ENCODE results near the gene COLEC11.

COLEC11 gene

DNA sequence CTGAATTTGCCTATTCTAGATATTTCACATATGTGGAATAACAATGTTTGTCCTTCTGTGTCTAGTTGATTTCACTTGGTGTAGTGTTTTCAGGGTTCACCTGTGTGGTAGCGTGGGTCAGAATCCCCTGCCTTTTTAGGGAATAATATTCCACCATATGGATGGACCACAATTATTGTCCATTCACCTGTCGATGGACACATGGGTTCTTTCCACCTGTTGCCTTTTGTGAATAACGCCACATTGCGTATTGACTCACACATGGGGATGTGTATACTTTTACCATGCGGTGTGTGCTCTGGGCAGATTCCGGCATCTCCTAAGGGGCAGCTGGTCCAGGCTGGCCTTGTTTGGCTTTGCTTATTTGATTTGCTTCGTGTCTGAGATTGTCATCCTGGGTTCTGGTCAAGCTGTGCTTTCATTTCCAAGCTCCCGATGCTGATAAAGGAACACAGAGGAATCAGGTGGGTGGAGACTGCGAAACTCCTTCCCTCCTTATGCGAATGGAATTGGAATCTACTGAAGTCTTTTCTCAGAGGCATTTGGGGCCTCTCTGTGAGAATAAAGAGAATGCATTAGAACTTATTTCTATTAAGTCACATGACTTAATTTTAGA lies 44.2 kb downstream of the COLEC11 start:
- DNase-seq (ENCODE audit: low read depth) = no peak

DNA sequence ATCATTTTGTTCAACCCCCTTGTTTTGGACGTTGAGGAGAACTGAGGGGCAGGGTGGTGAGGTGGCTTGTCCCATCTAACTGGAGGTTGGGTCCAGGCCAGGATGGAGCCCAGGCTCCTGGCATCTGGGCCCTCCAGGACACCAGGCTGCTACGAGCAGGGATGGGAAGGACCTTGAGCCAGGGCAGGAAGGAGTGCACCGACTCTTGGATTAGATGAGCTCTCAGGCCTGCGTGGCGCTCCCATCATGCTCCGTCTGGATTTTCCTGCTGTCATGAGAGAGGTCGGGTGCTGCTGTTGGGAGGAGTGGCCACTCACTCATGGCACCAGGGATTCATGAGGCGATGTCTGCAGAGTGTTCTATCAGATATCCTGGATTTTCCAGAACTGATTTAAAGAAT lies 44.7 kb downstream of the COLEC11 start:
- no peak for DNase-seq (ENCODE audit: low read depth)

DNA sequence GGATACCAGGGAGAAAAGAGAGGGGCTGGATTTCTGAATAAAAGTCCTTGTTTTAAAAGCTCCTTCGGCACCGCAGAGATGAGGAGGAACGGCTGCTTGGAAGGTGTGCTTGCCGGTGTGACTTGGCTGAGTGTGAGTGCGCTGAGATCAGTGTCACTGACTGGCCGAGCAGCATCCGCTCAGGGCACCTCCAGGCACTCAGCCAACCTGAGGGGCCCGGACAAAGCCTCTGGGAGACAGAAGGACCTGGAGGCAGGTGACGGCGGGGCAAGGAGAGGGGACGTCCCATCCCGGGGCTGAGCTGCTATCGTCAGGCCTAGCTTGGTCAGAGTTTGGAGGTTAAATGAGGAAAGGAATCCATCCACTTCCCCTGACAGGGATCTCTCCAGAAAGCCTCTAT lies 46.3 kb downstream of the COLEC11 start:
- no peak for DNase-seq (ENCODE audit: low read depth)

DNA sequence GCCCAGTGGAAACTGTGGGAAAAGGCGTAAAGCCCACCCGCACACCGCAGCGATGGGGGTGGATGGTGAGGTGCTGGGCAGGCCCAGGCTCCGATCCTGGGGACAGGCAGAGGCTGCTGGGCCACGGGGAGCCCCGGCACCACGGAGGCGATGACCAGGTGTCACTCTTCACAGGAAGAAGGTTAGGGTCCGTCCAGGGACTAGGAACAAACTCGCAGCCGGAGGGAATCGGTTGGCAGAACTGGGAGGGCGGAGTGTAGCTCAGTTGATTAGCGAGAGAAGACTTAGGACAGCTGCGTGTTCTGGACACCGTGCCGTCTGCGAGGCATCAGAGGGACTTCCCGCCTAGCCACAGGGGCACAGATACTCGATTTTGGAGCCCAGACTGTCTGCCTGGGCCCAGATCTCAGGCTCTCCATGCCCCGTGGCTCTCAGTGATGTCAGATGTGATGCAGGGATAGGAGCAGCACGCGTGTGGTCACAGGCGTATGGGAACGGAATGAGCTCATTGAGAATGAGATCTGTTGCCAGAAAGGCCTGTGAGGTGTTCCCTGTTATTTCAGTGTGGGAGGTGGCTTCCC lies 47.0 kb downstream of the COLEC11 start:
- no peak for DNase-seq (ENCODE audit: low read depth)

DNA sequence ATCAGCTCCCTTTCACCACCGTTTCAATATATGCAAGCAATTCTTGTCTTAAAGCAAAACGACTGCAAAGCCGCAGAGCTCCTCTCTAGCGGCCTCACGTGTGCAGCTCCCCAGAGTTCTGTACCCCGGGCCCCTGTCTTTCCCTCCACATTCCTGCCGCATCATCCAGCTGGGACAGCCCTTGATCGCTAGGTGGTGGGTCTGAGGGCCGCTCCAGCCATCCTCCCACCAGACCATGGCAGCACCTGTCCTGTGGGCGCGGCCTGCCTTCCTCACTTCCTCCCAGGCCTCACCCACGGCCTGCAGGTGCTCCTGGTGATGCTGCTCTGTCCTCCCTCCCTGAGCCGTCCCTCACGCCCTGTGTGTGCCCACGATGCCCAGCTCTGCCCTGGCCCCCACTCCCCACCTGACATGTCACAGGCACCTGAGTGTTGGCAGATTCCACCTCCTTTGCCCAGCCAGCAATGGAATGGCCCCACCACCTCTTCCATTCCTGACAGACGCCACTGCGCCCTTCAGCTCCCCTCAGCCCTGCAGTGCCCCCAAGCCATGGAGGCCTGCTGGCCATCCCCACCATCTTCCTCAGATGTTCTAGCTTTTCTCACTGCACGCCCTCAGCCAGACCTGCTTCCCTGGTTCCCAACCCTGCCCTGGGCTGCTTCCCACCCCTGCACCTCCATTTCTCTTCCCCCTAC lies 47.8 kb downstream of the COLEC11 start:
- DNase-seq (ENCODE audit: low read depth) = no peak

DNA sequence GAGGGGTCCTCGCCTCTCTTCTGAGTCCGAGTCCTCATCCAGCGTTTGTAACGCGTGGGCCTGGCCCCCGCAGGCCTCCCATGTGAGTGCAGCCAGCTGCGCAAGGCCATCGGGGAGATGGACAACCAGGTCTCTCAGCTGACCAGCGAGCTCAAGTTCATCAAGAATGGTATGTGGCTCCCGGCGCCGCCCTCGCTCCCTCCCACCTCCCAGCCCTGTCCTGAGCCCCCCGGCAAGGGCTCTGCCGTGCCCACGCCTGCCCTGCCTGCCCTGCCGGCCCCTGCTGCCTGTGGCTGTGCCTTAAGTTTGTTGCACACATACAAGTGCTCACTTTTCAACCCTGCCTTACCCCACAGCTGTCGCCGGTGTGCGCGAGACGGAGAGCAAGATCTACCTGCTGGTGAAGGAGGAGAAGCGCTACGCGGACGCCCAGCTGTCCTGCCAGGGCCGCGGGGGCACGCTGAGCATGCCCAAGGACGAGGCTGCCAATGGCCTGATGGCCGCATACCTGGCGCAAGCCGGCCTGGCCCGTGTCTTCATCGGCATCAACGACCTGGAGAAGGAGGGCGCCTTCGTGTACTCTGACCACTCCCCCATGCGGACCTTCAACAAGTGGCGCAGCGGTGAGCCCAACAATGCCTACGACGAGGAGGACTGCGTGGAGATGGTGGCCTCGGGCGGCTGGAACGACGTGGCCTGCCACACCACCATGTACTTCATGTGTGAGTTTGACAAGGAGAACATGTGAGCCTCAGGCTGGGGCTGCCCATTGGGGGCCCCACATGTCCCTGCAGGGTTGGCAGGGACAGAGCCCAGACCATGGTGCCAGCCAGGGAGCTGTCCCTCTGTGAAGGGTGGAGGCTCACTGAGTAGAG lies 48.7 kb downstream of the COLEC11 start:
- DNase-seq (ENCODE audit: low read depth) = no peak

DNA sequence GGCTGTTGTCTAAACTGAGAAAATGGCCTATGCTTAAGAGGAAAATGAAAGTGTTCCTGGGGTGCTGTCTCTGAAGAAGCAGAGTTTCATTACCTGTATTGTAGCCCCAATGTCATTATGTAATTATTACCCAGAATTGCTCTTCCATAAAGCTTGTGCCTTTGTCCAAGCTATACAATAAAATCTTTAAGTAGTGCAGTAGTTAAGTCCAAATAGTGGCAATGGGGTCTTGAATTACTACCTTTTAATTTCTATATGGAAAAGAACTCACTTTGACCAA lies 49.3 kb downstream of the COLEC11 start:
- no peak for DNase-seq (ENCODE audit: low read depth)

DNA sequence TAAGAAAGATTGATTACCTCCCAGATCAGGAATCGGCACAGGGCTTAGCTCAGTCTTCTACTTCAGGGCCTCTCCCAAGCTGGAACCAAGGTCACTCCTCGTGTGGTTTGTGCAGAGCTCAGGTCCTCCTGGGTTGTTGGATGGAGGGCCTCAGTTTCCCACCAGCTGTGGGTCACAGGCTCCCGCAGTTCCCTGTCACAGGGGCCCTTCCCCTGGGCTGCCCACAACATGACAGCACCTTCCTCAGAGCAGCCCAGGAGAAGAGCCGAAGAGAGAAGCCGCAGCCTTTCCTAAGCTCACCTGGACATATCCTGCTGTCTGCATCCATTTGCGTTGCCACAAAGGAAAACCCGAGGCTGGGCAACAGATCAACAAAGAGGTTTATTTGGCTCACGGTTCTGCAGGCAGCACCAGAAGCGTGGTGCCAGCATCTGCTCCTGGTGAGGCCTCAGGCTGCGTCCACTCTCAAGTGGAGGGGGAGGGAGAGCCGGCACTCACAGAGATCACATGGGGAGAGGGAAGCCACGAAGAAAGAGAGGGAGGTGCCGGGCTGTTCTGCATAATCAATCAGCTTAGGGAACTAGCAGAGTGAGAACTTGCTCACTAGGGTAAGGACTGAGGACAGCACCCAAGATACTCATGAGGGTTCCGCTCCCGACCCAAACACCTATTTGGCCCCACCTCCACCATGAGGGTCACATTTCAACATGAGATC lies 50.1 kb downstream of the COLEC11 start:
- DNase-seq (ENCODE audit: low read depth) = no peak

DNA sequence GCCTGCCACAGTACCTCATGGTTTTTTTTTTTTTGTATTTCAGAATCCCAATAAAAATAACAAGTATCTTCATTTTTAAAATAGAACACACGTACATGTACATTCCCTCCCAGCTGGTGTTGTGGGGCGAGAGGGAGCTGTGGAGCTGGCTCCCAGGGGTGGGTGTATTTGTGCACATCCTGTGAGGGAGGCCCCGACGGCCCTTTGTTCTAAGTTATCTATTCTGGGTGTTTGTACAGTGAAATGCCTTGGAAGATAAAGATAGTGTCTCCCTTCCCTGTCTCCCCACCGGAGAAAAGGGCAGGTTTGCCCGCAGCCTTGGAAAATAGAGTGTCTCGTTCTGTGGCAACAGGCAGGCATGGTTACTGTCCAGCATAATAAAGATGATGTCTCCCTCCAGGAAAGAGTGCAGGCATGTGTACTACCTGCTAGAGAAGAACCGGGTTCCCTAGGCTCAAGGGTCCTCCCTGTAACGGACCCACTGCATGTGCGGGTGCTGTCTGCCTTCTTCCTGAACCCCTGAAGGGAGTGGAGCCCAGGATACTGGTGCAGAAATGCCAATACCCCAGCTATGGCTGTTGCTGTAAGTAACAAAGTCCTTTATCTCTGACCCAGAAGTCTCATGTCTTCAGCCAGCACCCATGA lies 51.0 kb downstream of the COLEC11 start:
- DNase-seq (ENCODE audit: low read depth) = no peak

DNA sequence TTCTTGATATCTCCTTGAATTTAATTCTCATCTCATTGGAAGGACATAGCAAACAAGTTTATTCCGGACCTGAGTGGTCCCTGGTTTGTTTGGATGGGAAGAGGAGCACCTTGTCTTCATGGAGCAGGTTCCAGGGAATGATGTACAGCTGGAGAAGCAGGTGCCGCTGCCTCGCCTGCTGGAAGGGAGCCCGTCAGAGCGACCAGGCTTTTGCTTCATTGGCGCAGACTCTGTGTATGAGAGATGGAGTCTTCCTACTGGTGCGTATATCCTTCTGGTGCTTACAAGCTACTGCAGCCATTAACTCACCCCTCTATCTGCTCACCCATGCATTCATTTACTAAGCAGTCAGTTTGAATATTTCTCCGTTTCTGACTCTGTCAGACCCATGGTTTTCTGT lies 51.5 kb downstream of the COLEC11 start:
- DNase-seq (ENCODE audit: low read depth) = no peak

DNA sequence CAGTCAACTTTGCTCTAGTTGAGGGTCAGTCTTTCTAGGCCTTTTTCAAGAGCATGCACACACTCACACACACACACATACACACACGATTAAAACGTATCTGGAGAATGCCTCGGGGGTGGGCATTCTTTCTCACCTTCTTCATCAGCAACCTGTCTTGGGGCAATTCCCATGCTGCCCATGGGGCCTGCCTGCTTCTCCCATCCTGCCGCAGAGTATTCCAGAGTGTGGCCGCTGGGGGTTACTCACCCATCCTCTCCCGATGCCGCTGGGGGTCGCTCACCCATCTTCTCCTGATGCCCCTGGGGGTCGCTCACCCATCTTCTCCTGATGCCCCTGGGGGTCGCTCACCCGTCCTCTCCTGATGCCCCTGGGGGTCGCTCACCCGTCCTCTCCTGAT lies 52.3 kb downstream of the COLEC11 start:
- DNase-seq (ENCODE audit: low read depth) = no peak

DNA sequence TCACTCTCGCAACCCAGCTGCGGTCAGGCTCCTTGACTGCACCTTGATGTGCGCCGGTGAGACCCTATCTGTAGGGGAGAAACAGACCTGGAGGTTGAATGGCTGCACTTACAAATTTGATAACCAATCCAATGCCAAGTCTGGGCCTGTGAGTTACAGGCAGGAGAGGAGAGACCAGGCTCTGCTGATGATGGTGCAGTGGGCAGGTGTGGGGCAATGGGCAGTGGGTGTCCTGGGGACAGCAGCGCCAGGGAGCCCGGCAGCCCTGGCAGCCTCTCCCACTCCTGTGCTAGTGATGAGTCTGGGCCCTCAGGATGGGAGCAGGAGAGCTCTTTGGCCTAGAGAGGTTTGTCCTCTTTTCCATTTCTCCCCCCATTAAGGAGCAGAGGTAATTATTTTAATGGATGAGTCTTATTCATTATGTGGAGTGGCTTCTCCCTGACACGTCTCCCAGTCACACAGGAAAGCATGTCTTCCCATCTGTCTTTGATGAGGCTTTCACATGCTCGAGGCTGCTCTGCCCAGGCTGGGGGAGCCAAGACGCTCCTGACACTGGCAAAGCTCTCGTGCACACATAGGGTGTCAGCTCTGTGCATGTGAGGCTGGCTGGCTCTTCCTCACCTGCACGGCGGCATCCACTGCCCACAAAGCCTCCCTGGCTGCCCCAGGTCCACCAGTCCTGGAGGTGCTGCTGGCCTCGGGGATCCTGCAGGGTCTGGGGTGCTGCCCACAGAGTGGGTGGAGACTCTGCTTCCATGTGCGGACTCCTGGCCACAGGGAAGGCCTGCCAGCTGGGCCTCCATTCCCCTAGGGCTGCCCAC lies 53.1 kb downstream of the COLEC11 start:
- DNase-seq (ENCODE audit: low read depth) = no peak

DNA sequence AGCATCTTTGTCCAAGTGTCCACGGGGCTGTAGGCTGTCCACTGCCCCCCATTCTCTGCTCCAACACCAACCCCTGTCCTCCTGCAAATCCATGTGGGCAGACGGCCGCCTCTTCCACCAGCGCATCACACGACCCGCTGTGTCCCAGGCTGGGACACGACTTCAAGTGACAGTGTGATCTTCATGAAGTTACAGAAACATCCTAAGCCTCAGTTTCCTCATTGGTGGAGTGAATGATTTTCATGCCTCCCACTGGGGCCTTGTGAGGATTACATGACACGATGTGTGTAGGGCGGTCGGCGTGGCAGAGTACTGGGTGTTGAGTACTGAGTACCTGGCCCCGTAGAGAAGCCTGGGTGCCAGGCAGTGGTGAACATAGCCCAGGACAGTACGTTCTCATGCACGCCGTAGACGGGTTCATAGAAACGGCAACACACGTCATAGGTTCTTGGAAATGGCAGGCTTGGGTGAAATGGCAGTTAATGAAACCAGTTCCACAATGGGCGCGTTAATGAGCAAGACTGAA lies 53.8 kb downstream of the COLEC11 start:
- no peak for DNase-seq (ENCODE audit: low read depth)

DNA sequence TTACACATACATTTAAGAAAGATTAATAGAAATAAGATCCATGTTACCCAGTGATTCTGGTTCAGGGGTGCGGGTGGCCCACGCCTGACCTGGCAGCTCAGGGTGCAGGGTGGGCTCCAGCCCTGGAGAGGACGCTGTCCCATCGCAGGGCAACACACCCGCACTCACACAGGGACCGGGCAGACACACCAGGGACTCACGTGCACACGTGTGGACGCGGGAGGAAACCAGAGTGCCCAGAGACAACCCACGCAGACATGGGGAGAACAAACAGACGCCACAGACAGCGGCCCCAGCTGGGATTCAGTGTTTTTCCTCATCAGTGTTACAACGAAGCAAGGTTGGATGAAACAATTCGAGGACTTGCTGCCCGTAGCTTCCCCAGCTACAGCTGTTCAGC lies 54.7 kb downstream of the COLEC11 start:
- DNase-seq (ENCODE audit: low read depth) = no peak

DNA sequence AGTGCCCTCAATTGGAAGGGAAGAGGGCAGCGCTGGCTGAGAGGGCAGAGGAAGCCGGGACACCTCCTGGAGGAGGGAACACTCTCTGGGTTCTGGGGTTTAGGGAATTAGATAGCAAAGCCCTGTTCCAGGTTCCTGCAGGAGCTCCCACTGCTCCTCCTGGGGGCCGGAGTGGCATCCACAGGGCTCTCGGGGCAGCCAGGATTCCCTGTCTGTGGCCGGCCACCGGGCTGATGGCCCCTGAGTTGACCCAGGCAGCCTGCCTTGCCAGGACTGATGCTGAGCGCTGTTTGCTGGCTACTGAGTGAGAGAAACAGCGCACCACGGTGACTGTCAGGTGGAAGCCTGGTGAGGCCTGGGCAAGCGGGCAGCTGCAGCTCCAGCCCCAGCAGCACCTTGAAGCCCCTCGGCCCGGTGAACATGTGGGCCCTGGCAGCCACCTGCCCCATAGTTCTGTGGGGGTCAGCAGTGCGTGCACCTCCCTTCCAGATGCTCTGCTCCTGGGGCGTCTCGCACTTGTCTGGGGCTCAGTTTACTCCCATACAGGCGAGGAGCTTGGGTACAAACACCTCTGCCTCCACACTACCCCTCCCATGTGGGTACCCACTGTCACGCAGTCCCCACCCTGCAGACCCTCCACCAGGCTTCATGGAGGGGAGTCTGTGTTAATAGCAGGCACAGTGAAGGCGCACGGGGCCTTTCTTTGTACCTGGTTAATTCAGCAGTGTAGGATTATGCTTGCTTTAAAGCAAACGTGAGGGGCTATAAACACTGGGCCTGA lies 55.4 kb downstream of the COLEC11 start:
- DNase-seq (ENCODE audit: low read depth) = no peak

DNA sequence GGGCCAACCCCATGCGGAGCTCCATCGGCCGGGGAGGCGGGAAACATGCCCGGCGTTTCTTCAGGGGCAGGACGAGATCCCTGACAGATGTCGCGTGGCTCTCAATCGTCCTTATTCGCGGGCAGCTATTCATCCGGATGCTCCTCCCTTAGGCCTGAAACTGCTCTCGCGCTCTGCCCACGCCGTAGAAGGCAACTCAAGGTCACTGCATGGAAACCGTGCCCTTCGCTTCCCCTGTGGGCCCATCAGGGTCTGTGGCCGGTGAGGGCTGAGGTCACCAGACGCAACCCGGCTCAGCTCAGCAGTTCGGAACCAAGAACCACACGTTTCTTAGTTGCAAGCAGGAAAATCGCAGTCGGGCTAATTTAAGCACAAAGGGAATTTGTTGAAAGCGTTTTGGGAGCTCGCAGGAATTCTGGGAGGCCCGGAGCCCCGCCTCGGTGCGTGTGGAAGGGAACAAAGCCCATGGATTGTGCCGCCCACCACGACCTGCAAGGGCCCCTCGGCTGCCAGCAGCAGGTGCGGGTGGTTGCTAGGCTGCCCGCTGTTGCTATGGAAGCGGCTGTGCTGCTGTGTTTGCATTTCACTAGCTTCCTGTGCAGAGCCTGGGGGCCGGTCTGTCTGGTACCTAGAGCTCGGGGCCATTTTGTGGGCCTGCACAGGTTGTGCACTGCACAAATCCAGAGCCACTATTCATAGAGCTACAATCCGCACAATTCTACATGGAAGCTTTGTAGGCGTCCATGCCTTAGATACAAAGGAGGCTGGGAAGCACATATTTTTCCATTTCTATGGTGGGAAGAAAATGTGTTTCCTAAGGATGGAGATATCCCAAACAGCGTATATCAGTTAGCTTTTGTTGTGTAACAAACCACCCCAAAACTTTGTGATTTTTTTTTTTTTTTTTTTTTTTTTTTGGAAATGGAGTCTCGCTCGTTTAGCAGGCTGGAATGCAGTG lies 57.1 kb downstream of the COLEC11 start:
- peak; percentile 26 for DNase-seq (ENCODE audit: low read depth)

DNA sequence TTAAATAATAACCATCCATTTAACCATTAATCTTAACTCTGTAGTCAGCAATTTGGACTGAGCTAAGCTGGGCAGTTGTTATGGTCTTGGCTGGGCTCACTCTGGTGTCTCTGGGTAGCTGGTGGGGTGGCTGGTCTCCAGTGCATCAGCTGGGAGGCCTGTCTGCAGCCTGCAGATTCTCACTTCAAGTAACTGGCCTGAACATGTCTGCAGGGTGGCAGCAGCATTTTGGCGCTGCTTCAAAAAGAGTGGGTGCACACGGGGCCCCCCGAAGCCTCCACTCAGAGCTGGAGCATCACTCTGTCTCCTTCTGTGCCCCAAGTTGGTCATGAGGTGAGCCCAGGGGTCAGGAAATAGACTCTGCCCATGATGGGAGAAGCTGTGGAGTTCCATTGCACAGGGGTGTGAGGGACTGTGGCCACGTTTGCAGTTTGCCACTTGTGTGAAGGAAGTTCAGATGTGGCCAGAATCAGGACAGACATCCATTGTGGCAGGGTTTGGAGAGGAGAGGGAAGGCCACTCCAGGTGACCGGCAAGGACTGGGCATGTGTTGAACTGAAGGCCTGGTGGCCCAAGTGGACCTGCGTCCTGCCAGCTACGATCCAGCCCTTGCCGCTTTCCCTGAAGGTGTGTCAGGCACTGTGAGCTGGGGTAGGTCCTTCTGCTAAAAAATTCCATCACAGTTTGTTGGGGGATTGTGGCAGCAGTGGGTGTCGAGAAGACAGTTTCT lies 58.1 kb downstream of the COLEC11 start:
- DNase-seq (ENCODE audit: low read depth) = no peak

DNA sequence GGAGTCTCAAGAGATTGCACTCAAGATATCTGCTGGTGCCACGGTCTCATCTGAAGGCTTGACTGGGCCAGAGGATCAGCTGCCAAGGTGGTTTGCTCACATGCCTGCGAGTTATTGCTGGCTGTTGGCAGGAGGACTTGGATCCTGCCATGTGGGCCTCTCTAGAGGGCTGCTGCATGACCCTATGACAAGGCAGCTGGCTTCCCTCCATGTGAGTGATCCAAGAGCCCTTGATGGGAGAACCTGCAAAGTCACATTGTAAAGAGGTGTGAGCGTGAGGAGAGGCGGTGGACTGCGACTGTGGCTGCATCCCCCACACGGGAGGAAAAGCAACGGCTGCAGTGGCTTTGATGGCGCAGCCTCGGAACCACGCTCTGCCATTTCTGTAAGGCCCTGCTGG lies 59.1 kb downstream of the COLEC11 start:
- no peak for DNase-seq (ENCODE audit: low read depth)
